Peyer's patch (tissue), 4 donors: ENCODE data around the gene MARCKSL1.

Experiments used
- CTCF ChIP-seq, 6 experiments: fragments of 450-650 bp in 4 of 6; fragments of 200-600 bp in 2 of 6; sonication (generic) in 1 of 6; IDR thresholded peaks; one replicate each; pipeline ENCODE4 v1.5.1; 2017 to 2019; ENCODE audit warnings: antibody characterized with exemption in 6 of 6, mild to moderate bottlenecking in 3 of 6, moderate library complexity in 1 of 6
- POLR2A ChIP-seq, 2 donors: fragments of 450-650 bp; IDR thresholded peaks; one replicate each; pipeline ENCODE4 v1.5.1; 2017; ENCODE audit warnings: antibody characterized with exemption in 2 of 2, mild to moderate bottlenecking in 2 of 2, moderate library complexity in 2 of 2

- TF ChIP-seq CTCF (IDR thresholded peaks at IDR 0.05) = no peak
- TF ChIP-seq POLR2A (IDR thresholded peaks at IDR 0.05) = no peak
These were observed 16.3 kb upstream of the MARCKSL1 start for GRCh38 chr1:32352239-32352745.
